NCI-H187 (cell line): Measurements from ENCODE around the gene ISLR2.
A peak's percentile ranks its signal among the peaks of the same experiment; 100 is the strongest.

Source experiments
- DNase-seq, 2 experiments: peaks; one replicate each; lab custom pipeline; 2025; lab: John Stamatoyannopoulos, UW

The ISLR2 gene

DNA sequence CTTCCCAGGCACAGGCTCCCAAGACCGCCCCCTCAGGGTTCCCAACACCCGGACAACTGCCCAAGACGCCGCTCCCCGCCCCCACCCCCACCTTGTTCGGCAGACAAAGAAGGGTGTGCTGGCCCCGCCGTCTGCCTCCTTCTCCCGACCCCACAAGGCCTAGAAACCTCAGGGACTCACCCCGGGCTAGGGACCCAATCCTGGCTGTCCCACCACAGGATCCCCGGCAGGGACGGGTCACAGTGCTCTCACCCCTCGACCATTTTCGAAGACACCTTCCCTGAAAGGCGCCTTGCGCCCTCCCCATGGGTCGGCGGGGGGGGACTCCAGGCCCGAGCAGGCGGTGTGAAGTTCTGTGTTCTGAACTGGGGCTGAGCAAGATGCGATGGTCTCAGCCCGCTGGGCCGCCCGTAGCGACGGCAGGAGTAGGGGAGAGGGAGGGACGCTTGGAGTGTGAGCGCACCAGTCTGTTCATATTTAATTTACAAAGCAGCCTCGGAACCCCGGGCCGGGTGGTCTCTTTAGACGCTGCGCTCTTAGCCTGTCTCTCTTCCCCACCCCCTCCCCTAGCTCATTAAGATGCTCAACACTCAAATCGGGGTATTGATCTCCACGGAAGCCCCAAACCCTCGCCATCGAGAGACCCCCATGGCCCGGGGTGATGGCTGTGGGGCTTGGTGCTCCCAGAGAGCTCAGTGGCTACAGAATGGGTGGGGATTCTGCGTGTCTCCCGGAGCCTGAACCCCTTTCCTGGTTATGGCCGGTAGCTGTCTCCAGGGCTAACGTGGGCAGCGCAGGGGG, 1.4 kb upstream of the ISLR2 start:
- DNase-seq: no peak

- DNase-seq: no peak
Observed at GRCh38 chr15:74129586-74130154, 716 bp upstream of the ISLR2 start.

- DNase-seq: no peak
Observed at GRCh38 chr15:74130849-74131627, 652 bp downstream of the ISLR2 start.

DNA sequence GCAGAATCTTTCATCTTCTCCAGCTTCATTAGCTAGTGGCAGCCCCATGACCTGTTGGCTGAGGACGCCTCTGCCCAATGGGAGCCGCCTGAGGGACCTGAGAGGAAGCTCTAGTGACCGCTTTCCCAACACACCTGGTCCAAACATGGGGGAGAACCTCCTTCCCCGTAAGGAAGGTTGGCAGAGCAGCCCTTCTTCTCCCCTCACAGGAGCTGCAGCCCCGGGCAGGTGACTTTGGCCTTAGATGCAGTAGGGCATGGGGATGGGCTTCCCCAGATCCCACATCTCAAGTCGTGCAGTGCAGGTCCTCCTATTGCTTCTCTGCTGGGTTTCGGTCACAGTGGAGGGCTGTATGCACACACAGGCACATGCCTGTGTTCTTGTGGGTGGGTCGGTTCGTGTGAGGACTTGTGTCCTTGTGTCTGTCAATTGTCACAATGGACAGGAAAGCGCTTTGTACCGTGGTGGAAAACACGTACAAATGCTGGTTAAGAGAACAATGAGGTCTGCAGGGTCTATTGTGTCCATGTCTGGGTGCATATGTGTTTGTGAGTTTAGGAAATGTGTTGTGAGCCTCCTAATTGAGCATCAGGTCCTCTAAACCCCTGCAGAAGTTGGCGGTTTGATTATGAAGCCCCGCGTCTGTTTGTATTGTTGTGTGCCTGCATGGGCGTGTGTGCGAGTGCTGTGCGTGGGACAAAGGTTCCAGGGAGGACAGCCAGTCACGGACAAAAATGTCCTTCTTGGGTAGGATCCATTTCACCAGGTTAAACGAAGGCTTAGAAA, 1.4 kb downstream of the ISLR2 start:
- DNase-seq: no peak

GRCh38 chr15:74132681-74133651, 2.6 kb downstream of the ISLR2 start:
- no peak for DNase-seq

DNA sequence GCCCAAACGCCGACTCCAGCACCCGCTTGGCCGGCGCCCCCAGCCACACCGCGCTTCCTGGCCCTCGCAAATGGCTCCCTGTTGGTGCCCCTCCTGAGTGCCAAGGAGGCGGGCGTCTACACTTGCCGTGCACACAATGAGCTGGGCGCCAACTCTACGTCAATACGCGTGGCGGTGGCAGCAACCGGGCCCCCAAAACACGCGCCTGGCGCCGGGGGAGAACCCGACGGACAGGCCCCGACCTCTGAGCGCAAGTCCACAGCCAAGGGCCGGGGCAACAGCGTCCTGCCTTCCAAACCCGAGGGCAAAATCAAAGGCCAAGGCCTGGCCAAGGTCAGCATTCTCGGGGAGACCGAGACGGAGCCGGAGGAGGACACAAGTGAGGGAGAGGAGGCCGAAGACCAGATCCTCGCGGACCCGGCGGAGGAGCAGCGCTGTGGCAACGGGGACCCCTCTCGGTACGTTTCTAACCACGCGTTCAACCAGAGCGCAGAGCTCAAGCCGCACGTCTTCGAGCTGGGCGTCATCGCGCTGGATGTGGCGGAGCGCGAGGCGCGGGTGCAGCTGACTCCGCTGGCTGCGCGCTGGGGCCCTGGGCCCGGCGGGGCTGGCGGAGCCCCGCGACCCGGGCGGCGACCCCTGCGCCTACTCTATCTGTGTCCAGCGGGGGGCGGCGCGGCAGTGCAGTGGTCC, 3.5 kb downstream of the ISLR2 start:
- DNase-seq: no peak

- DNase-seq: no peak
Observed at GRCh38 chr15:74134387-74135027, 4.1 kb downstream of the ISLR2 start.

- DNase-seq: no peak
Observed at GRCh38 chr15:74135041-74135565, 4.7 kb downstream of the ISLR2 start.

DNA sequence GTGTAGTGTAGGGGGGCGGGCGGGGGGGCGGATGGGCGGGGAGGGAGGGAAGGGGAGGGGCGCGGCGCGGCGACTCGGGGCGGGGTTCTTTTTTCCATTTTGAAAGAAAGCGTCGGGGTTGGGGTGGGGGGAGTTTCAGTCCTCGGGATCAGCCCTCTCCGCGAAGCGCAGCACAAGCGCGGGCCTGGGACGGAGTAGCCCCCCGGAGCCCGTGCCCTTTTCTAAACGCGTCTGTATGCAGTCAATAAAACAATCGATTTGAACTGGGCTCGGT, 6.1 kb downstream of the ISLR2 start:
- DNase-seq: peak in 1 of 2 experiments; percentile 79

DNA sequence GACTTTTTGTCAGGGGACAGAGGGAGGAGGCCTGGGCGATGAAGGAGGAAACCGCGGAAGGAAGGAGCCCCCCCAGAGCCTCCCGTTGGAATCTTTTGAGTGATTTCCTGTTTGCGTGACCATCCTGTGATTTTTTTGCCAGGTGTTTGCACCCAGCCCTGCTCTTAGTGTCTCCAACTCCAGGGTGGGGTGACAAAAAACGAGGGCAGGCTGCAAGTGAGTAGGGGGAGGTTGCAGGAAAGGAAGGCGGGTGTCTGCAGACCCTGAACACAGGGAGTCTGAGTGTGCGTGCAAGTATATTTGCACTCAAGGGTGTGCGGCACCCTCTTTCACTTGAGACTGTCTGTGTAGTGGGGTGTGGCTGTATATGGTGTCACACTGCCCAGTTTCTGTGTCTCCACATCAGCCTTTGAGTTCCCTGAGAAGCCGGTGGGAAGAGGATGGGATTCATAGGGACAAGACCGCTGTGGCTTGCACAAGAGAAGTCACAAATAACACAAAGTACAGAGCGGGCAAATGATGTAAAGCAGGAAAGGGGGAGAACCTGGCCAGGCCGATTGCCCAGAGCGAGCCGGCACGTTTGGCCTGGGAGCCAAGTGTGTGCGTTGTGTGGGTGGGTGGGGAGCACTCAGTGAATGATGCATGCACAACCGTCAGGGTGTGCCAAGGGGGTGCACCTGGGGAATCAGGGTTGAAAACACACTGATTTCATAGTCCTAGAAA, 6.6 kb downstream of the ISLR2 start:
- peak in 1 of 2 experiments; percentile 20 for DNase-seq

DNA sequence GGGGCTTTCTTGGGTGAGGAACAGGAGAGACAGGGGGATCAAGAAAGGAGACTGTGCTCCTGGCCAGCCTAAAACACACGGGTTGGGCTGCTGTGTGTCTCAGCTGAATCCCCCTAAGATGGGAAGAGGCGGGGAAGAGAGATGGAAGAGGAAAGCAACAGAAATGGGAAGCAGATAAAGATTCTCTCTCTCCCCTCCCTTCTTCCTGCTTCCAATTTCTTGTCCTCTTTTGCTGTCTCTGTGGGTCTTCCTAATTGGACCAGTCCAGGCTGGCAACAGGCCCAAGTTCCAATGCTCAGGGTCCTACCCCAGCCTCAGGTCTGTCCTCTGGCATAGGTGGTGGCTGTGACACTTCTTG, 7.1 kb downstream of the ISLR2 start:
- no peak for DNase-seq

DNA sequence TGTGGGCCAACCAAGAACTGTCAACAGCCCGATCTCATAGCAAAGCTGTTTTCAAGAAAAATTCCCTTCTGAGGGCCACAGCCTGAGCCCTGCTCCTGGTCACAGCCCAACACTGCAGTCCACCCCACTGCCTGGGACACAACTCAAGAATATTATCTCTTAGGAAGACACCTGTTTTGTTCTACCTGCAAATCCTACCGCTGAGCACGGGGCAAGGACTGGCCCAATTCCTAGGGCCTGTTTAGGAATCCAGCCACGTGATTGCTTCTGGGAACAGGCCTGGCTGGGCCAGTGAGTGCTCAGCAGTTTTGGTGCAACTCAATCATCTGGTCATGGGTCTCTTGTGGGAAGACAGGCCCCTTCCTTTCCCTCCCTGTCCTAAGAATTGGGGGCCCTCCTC, 8.3 kb downstream of the ISLR2 start:
- DNase-seq: no peak

DNA sequence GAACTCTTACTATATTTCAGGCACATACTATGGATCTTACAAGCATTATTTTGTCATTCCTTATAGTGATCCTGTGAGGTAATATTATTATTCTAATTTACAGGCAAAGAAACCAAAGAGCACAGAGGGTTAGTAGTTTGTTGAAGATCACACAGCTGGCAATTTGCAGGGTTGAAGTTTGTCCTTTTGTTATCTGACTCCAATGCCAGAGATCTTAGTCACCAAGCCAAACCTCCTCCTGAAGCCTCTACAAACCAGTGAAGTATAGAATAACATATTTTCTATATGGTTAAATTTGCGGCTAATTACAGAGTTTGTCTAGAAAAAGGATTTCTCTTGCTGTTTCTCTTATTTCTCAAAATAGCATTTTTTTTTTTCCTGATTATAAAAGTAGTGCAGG, 11.2 kb downstream of the ISLR2 start:
- no peak for DNase-seq

DNA sequence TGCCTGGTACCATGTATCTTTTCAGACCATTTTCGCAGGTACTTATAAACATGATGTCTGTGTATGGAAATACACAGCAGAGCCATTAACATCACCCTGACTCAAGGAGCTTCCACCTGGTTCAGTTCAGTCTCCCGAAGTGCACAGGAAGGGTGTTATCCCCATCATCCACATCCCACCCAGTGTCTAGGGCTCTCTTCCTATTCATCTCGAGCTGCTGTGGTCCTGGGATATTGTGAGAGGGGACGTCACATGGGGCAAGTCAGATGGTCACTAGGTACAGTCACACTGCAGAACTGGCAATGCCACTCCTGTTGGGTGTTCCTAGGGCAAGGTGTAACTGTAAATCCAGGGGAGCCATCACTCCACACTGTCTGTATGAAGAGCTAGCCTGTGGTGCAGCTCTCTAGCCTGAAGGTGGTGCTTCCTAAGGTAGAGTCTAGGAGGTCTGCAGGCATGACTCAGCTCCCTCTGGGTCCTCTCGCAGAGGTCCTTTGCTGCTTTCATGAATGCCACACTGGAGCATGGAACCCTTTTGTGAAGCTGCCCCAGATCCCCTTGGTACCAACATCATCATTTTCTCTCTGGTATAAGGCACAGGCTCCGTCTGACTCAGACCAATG, 13.9 kb downstream of the ISLR2 start:
- no peak for DNase-seq

DNA sequence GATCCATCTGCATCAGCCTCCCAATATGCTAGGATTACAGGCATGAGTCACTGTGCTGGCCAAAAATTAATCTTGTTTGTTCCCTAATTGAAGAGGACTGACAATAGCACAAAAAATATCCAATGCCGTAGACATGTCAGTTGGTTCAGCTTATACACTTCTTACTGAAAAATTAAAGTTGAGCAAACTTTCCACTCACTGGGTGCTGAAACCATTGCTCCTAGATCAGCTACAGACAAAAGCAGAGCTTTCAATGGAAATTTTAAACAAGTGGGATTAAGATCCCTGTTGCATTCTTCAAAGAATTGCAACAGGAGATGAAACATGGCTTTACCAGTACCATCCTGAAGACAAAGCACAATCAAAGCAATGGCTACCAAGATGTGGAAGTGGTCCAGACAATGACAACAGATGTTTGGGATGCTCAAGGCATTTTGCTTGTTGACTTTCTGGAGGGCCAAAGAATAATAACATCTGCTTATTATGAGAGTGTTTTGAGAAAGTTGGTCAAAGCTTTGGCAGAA, 16.0 kb downstream of the ISLR2 start:
- no peak for DNase-seq

DNA sequence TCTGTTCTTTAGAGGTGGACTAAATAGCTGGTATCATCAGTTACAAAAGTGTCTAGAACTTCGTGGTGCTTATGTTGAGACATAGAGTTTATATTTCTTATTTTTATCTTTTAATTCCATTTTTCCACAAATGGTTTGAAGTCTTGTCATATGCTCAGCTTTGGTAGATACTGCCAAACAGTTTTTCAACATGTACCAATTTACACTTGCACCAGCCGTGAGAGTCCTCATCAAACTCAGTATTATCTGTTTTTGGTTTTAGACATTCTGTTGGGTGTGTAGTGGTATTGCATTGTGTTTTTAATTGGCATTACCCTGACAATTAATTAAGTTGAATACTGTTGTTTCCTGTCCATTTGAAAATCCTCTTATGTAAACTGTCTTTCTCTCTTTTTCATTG, 16.7 kb downstream of the ISLR2 start:
- DNase-seq: no peak

GRCh38 chr15:74155766-74156417, 25.5 kb downstream of the ISLR2 start:
- DNase-seq: no peak
